Endothelial cell of umbilical vein (primary cell): Measurements from ENCODE around the gene NFATC1.

Source experiments
- EZH2 ChIP-seq: IDR thresholded peaks from 2 replicates; pipeline ENCODE4 v1.6.1; 2012; ENCODE audit warnings: borderline replicate concordance, low read depth, mild to moderate bottlenecking, moderate library complexity, low read length, inconsistent platforms; ENCODE audit not compliant: severe bottlenecking
- POLR2A ChIP-seq: IDR thresholded peaks from 2 replicates; pipeline ENCODE4 v1.6.1; 2012; ENCODE audit warnings: low read depth, mild to moderate bottlenecking, control low read depth, low read length

DNA sequence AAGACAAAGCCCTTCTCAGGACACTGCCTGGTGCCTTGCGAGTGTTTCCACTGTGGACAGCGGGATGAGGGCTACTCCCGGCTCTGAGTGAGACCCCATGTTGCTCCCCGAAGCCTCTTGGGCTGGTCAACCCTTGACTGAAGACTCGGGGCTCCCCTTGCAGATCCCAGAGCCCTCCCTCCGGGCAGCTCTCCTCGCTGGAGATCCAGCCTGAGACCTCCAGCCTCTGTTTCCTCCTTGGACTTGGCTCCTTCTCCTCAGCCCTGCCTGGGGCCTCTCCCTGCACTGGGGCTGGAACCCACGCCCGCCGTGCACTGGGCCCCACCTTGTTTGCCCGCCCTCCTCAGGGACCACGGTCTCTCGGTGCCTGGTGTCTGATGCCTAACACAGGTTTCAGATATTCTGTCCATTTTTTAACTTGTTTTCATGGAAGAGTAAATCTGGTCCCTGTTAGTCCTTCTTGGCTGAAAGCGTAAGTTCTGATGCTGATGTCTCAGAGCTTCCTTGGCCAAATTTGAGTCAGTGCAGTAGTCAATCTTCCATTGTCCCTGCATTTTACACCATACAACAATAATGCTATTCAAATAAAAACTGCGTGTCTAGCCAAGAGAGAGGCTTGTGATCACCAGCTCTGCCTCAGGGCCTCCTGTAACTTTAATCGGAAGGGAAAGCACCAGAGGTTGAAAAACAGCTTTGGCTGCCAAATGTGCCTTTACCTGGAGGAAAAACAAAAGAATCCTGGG is 144.6 kb downstream of the NFATC1 start:
- no peak for TF ChIP-seq POLR2A
- no peak for TF ChIP-seq EZH2
